Nephron (organoid): Measurements from ENCODE around the gene ZNF268.

Experiments used
- H3K27ac Mint-ChIP-seq, 3 experiments: 2 replicates each; pipeline ENCODE4 v1.8.0; 2020; ENCODE audit warnings: mixed read lengths in 3 of 3, mild to moderate bottlenecking in 2 of 3, moderate library complexity in 1 of 3
- H3K27me3 Mint-ChIP-seq: 2 replicates; pipeline ENCODE4 v1.8.0; 2021; ENCODE audit warnings: low read depth, mild to moderate bottlenecking, moderate library complexity, mixed read lengths
- H3K36me3 Mint-ChIP-seq: 2 replicates; pipeline ENCODE4 v1.8.0; 2020; ENCODE audit warnings: low read depth, mixed read lengths
- H3K4me1 Mint-ChIP-seq: 2 replicates; pipeline ENCODE4 v1.8.0; 2020; ENCODE audit warnings: mixed read lengths
- H3K4me3 Mint-ChIP-seq, 3 experiments: 2 replicates each; pipeline ENCODE4 v1.8.0; 2020; ENCODE audit warnings: mild to moderate bottlenecking in 3 of 3, mixed read lengths in 3 of 3, moderate library complexity in 2 of 3
- H3K9me3 Mint-ChIP-seq: 2 replicates; pipeline ENCODE4 v1.8.0; 2020; ENCODE audit warnings: mixed read lengths
- CTCF ChIP-seq, 3 experiments: fragments of 200-600 bp; sonication (generic); IDR thresholded peaks; one replicate each; pipeline ENCODE4 v1.5.0; 2021; ENCODE audit warnings: antibody characterized with exemption in 3 of 3; ENCODE audit not compliant: unreplicated experiment in 3 of 3

ZNF268 gene

GRCh38 chr12:133203344-133204263 is 22.3 kb downstream of the ZNF268 start:
- Mint-ChIP-seq H3K27ac (no peak overlapping the region), H3K9me3 (peaks cover 81% of the 10 kb centered on the region), H3K27me3 (no peaks in the 10 kb centered on the region)

DNA sequence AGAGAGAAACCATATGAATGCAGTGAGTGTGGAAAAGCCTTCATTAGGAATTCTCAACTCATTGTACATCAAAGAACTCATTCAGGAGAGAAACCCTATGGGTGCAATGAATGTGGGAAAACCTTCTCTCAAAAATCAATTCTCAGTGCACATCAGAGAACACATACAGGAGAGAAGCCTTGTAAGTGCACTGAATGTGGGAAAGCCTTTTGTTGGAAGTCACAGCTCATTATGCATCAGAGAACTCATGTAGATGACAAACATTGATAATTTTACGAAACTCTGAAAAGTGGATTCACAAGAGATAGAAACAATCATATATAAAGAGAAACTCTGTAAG is 22.9 kb downstream of the ZNF268 start:
- Mint-ChIP-seq H3K27me3 (no peaks in the 10 kb centered on the region), H3K36me3 (peaks cover 86% of the 10 kb centered on the region), H3K4me1 (no peaks in the 10 kb centered on the region), H3K27ac (no peak overlapping the region), H3K9me3 (peaks cover 84% of the 10 kb centered on the region), H3K4me3 (no peak overlapping the region)
- no peak for TF ChIP-seq CTCF (IDR thresholded peaks at IDR 0.05; ENCODE audit: unreplicated experiment in 3 of 3)

More at GRCh38 chr12:133203344-133204263, 22.3 kb downstream of the ZNF268 start:
- TF ChIP-seq CTCF (IDR thresholded peaks at IDR 0.05; ENCODE audit: unreplicated experiment in 3 of 3): no peak
- no peak overlapping the region for H3K4me3 Mint-ChIP-seq
- peaks cover 88% of the 10 kb centered on the region for H3K36me3 Mint-ChIP-seq
- no peaks in the 10 kb centered on the region for H3K4me1 Mint-ChIP-seq

- H3K4me3 Mint-ChIP-seq: no peak overlapping the region
- H3K36me3 Mint-ChIP-seq: peaks cover 70% of the 10 kb centered on the region
- H3K27ac Mint-ChIP-seq: no peak overlapping the region
- H3K9me3 Mint-ChIP-seq: peaks cover 80% of the 10 kb centered on the region
- H3K4me1 Mint-ChIP-seq: no peaks in the 10 kb centered on the region
- no peak for TF ChIP-seq CTCF (IDR thresholded peaks at IDR 0.05; ENCODE audit: unreplicated experiment in 3 of 3)
- H3K27me3 Mint-ChIP-seq: no peaks in the 10 kb centered on the region
These were observed 25.1 kb downstream of the ZNF268 start for GRCh38 chr12:133206390-133206789.

DNA sequence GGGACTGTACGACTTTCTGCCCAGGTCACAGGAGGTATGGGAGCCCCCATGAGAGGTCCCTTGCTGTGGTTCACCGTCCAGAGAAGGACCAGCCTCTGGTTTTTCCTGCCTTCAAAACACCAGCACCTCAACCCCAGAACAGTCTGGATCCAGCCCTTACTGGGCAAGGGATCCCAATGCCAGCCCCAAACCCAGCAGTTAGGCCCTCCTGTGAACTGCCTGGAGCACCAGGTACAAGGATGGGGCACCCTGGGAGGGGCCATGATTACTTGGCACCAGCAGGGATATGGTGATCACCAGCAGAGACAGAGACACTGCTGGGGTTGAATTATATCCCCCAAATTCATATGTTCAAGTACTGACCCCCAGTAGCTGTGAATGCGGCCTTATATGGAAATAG is 34.4 kb downstream of the ZNF268 start:
- Mint-ChIP-seq H3K27ac (no peak overlapping the region), H3K4me1 (no peaks in the 10 kb centered on the region), H3K36me3 (peaks cover 8% of the 10 kb centered on the region), H3K9me3 (peaks cover 67% of the 10 kb centered on the region), H3K27me3 (no peaks in the 10 kb centered on the region), H3K4me3 (no peak overlapping the region)
- no peak for TF ChIP-seq CTCF (IDR thresholded peaks at IDR 0.05; ENCODE audit: unreplicated experiment in 3 of 3)

DNA sequence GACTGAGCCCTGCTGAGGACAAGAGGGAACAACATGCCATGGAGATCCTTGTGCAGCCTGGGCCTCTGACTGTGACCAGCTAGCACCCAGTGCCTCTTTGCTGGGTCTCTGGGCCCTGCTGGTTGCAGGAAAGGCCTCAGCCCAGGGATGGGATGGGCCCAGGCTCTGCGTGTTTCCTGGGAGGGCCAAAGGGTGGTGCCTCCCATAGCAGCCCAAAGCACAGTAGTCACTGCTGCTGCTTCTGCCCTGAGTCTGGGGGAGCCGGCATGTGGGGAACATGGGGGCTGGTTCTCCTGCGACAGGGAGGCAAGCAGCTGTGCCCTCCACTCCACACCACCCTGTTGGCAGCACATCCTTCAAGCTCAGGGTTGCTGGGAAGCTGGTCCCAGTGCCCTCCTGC is 35.9 kb downstream of the ZNF268 start:
- TF ChIP-seq CTCF (IDR thresholded peaks at IDR 0.05; ENCODE audit: unreplicated experiment in 3 of 3): no peak
- H3K36me3 Mint-ChIP-seq: peaks cover 3% of the 10 kb centered on the region
- no peak overlapping the region for H3K27ac Mint-ChIP-seq
- H3K9me3 Mint-ChIP-seq: peaks cover 61% of the 10 kb centered on the region
- no peak overlapping the region for H3K4me3 Mint-ChIP-seq
- H3K4me1 Mint-ChIP-seq: no peaks in the 10 kb centered on the region
- no peaks in the 10 kb centered on the region for H3K27me3 Mint-ChIP-seq

DNA sequence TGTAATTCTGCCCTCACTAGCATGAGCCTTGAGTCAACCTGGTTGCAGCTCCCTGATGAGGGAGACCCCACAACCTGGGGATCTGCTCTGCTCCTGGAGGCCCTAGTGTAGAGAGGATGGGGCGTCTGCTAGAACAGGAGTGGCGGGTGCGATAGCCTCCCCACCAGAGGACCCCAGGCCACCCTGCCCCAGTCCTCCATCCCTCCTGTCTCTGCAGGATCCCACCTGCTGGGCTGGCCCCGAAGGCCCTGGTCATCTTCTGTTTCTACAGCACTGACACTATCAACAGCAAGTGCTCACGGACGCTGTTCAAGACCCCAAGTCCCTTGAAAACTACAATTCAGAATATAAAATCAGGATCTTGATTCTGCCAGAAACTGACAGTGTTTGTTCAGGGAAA is 39.2 kb downstream of the ZNF268 start:
- no peaks in the 10 kb centered on the region for H3K27me3 Mint-ChIP-seq
- H3K4me1 Mint-ChIP-seq: no peaks in the 10 kb centered on the region
- no peaks in the 10 kb centered on the region for H3K36me3 Mint-ChIP-seq
- no peak for TF ChIP-seq CTCF (IDR thresholded peaks at IDR 0.05; ENCODE audit: unreplicated experiment in 3 of 3)
- no peak overlapping the region for H3K4me3 Mint-ChIP-seq
- H3K9me3 Mint-ChIP-seq: peaks cover 58% of the 10 kb centered on the region
- no peak overlapping the region for H3K27ac Mint-ChIP-seq
